Measurements from ENCODE around the gene BAZ2B. TPM values are rescaled to one million over a fixed set of nuclear protein-coding genes. Genes with fewer than 3 reads are reported as not detected.

BAZ2B gene
- total RNA-seq, 1 experiment from 2014 or later, result 34.9 TPM

DNA sequence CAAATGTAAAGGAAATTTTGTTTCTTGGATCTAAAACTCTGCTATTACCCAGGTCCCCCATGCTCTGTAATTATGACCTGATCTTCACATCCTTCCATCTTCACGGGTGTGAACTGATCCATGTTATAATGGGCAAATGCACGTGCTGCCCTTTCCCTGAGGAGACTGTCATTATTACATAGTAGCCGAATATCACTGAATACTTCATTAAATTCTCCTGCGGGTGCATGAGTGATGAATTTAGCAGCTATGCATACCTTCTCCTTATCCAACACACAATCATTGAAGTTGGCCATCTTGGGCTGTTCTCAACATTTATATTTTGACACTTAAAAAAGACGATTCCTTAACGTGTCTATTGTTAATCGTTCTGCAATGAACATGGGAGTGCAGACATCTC lies 153.4 kb downstream of the BAZ2B start:
- H3K27me3 ChIP-seq (ENCODE audit: insufficient read depth, low read depth), result no peaks in the 10 kb centered on the region
- H3K4me3 ChIP-seq, result no peak overlapping the region
- intact Hi-C loops (cut with micrococcal nuclease; ENCODE audit: unreplicated experiment), result no loop called here
- H3K4me1 ChIP-seq (replicated peaks; ENCODE audit: insufficient read depth), result no peaks in the 10 kb centered on the region
- H3F3A ChIP-seq (ENCODE audit: insufficient read depth, low read depth), result no peaks in the 10 kb centered on the region
- no peaks in the 10 kb centered on the region for H3K9me2 ChIP-seq (ENCODE audit: insufficient read depth)
- H3K27ac ChIP-seq, result no peak overlapping the region
- DNase-seq, result no peak
- no TSS peak for BruUV-seq (replicated peaks)
- no peak overlapping the region for H3K4me2 ChIP-seq
- CTCF ChIA-PET, result no interaction called here
- H4K20me1 ChIP-seq (ENCODE audit: insufficient read depth), result no peaks in the 10 kb centered on the region
- no peaks in the 10 kb centered on the region for H3K36me3 ChIP-seq (ENCODE audit: low read depth)
- POLR2A ChIA-PET (ENCODE audit: unreplicated experiment), result no interaction called here
- no peaks in the 10 kb centered on the region for H3K9me3 ChIP-seq (ENCODE audit: insufficient read depth, low read depth)
- H2AFZ ChIP-seq, result no peak overlapping the region
- no peaks in the 10 kb centered on the region for H3K79me2 ChIP-seq (ENCODE audit: low read depth)
- no peak for TF ChIP-seq EZH2 (IDR thresholded peaks at IDR 0.05; ENCODE audit: low read depth)
- TF ChIP-seq, protein P1, sequence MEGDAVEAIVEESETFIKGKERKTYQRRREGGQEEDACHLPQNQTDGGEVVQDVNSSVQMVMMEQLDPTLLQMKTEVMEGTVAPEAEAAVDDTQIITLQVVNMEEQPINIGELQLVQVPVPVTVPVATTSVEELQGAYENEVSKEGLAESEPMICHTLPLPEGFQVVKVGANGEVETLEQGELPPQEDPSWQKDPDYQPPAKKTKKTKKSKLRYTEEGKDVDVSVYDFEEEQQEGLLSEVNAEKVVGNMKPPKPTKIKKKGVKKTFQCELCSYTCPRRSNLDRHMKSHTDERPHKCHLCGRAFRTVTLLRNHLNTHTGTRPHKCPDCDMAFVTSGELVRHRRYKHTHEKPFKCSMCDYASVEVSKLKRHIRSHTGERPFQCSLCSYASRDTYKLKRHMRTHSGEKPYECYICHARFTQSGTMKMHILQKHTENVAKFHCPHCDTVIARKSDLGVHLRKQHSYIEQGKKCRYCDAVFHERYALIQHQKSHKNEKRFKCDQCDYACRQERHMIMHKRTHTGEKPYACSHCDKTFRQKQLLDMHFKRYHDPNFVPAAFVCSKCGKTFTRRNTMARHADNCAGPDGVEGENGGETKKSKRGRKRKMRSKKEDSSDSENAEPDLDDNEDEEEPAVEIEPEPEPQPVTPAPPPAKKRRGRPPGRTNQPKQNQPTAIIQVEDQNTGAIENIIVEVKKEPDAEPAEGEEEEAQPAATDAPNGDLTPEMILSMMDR (conservative IDR thresholded peaks at IDR 0.05), result no peak

DNA sequence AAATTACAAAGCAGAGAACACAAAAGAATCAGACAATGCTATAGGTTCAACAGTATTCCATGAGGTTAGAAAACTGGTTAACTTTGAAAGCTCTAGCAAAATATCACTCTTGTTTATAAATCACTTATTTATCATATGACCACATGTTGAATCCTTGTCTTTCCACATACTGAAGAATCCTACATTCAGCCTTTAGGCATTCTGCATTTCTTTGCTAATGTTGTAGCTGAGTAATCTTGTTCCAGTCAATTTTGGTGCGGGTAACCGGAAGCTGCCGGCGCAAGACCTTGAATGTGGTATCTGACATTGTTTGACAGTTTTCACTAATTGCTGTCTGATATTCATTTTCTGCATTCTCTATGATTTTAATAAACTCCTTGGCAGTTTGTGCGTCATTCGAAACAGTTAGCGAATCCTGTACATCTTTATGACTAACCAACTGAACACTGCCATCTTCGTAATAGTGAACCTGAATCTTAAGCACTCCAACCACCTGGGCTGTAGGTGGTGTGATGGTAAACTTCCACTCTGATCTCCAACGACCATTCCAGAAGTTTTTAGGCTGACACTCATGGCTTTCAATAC lies 154.1 kb downstream of the BAZ2B start:
- Histone ChIP-seq H3K36me3 (ENCODE audit: low read depth) (no peaks in the 10 kb centered on the region), H3K79me2 (ENCODE audit: low read depth) (no peaks in the 10 kb centered on the region), H3K4me1 (replicated peaks; ENCODE audit: insufficient read depth) (no peaks in the 10 kb centered on the region), H3K9me3 (ENCODE audit: insufficient read depth, low read depth) (no peaks in the 10 kb centered on the region), H3K4me3 (no peak overlapping the region), H3K9me2 (ENCODE audit: insufficient read depth) (no peaks in the 10 kb centered on the region), H3F3A (ENCODE audit: insufficient read depth, low read depth) (no peaks in the 10 kb centered on the region), H3K27ac (no peak overlapping the region), H4K20me1 (ENCODE audit: insufficient read depth) (no peaks in the 10 kb centered on the region), H3K27me3 (ENCODE audit: insufficient read depth, low read depth) (no peaks in the 10 kb centered on the region), H2AFZ (no peak overlapping the region), H3K4me2 (no peak overlapping the region)
- POLR2A ChIA-PET (ENCODE audit: unreplicated experiment), result interaction anchor here (0.6 kb wide), 1 partner anchor 276 kb away, joined by 4 read pairs; no protein-coding TSS in a partner anchor
- DNase-seq, result no peak
- intact Hi-C loops (cut with micrococcal nuclease; ENCODE audit: unreplicated experiment), result no loop called here
- no peak for TF ChIP-seq EZH2 (IDR thresholded peaks at IDR 0.05; ENCODE audit: low read depth)
- TF ChIP-seq, protein P1 (conservative IDR thresholded peaks at IDR 0.05), result no peak
- CTCF ChIA-PET, result no interaction called here
- no TSS peak for BruUV-seq (replicated peaks)

DNA sequence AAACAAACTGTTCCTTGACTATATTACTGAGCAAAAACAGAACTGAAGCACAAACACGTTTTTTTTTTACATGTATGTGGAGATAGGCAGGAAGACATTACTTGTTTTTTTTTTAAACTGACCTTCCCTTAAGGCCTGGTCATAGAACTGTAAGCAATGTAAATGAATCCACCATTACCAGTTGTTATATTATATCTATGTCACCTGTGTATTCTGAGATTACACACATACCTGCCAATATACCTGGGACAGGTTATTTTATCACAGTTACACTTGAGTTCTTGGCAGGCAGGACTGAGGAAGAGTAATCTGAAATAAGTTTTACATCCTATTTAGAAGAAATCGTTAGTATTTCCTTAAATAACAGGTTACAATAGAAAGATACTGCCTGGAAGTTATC lies 155.3 kb downstream of the BAZ2B start:
- no peaks in the 10 kb centered on the region for H3K79me2 ChIP-seq (ENCODE audit: low read depth)
- no peak overlapping the region for H3K4me2 ChIP-seq
- TF ChIP-seq, protein P1 (conservative IDR thresholded peaks at IDR 0.05), result no peak
- TF ChIP-seq EZH2 (IDR thresholded peaks at IDR 0.05; ENCODE audit: low read depth), result no peak
- H3K36me3 ChIP-seq (ENCODE audit: low read depth), result no peaks in the 10 kb centered on the region
- no peak overlapping the region for H2AFZ ChIP-seq
- intact Hi-C loops (cut with micrococcal nuclease; ENCODE audit: unreplicated experiment), result no loop called here
- BruUV-seq (replicated peaks), result no TSS peak
- H3K9me3 ChIP-seq (ENCODE audit: insufficient read depth, low read depth), result no peaks in the 10 kb centered on the region
- no peak overlapping the region for H3K4me3 ChIP-seq
- H3K27ac ChIP-seq, result no peak overlapping the region
- ChIA-PET POLR2A (ENCODE audit: unreplicated experiment) (no interaction called here), CTCF (no interaction called here)
- H3K27me3 ChIP-seq (ENCODE audit: insufficient read depth, low read depth), result no peaks in the 10 kb centered on the region
- no peaks in the 10 kb centered on the region for H3K4me1 ChIP-seq (replicated peaks; ENCODE audit: insufficient read depth)
- H4K20me1 ChIP-seq (ENCODE audit: insufficient read depth), result no peaks in the 10 kb centered on the region
- H3K9me2 ChIP-seq (ENCODE audit: insufficient read depth), result no peaks in the 10 kb centered on the region
- DNase-seq, result no peak
- H3F3A ChIP-seq (ENCODE audit: insufficient read depth, low read depth), result no peaks in the 10 kb centered on the region

Measured in PC-9 (cell line).